H9 (cell line): Measurements from ENCODE around the gene GPC6. TPM values are rescaled to one million over a fixed set of nuclear protein-coding genes. Genes with fewer than 3 reads are reported as not detected.

Experiments
- DNase-seq: peaks from one replicate; pipeline ENCODE4 v3.0.0-alpha.2; 2017
- H2AFZ ChIP-seq: one replicate; pipeline ENCODE4 v1.6.1; 2013; ENCODE audit warnings: mild to moderate bottlenecking, low read length, control low read depth, moderate library complexity
- H2AK5ac ChIP-seq: 2 replicates; pipeline ENCODE4 v1.6.1; 2013; ENCODE audit warnings: low read length, control low read depth, mixed read lengths; ENCODE audit not compliant: insufficient read length
- H2BK120ac ChIP-seq: one replicate; pipeline ENCODE4 v1.6.1; 2013; ENCODE audit warnings: low read depth, mild to moderate bottlenecking, low read length, control low read depth, inconsistent platforms; ENCODE audit not compliant: poor library complexity, severe bottlenecking
- H2BK12ac ChIP-seq: 2 replicates; pipeline ENCODE4 v1.6.1; 2013; ENCODE audit warnings: low read length, control low read depth, mixed read lengths, low read depth; ENCODE audit not compliant: insufficient read length
- H2BK15ac ChIP-seq: 2 replicates; pipeline ENCODE4 v1.6.1; 2013; ENCODE audit warnings: low read depth, low read length, control low read depth
- H2BK20ac ChIP-seq: one replicate; pipeline ENCODE4 v1.6.1; 2013; ENCODE audit warnings: low read depth, mild to moderate bottlenecking, low read length, control low read depth, inconsistent platforms; ENCODE audit not compliant: poor library complexity, severe bottlenecking
- H2BK5ac ChIP-seq: 2 replicates; pipeline ENCODE4 v1.6.1; 2013; ENCODE audit warnings: low read length, control low read depth, mixed read lengths; ENCODE audit not compliant: insufficient read length
- H3K14ac ChIP-seq: 2 replicates; pipeline ENCODE4 v1.6.1; 2013; ENCODE audit warnings: low read length, control low read depth; ENCODE audit not compliant: insufficient read depth
- H3K18ac ChIP-seq: 2 replicates; pipeline ENCODE4 v1.6.1; 2013; ENCODE audit warnings: low read depth, mild to moderate bottlenecking, mixed read lengths, low read length, control low read depth; ENCODE audit not compliant: insufficient read length
- H3K23ac ChIP-seq: 2 replicates; pipeline ENCODE4 v1.6.1; 2013; ENCODE audit warnings: low read length, control low read depth, mixed read lengths, low read depth; ENCODE audit not compliant: insufficient read length
- H3K23me2 ChIP-seq: 2 replicates; pipeline ENCODE4 v1.6.1; 2013; ENCODE audit warnings: low read depth, mild to moderate bottlenecking, mixed read lengths, low read length, control low read depth; ENCODE audit not compliant: insufficient read length, poor library complexity, severe bottlenecking
- H3K27ac ChIP-seq: 2 replicates; pipeline ENCODE4 v1.5.1; 2013; ENCODE audit warnings: low read length, control low read depth, mixed read lengths, low read depth; ENCODE audit not compliant: insufficient read length
- H3K27me3 ChIP-seq: 2 replicates; pipeline ENCODE4 v1.6.1; 2013; ENCODE audit warnings: low read length, control low read depth, inconsistent platforms; ENCODE audit not compliant: insufficient read depth
- H3K4ac ChIP-seq: 2 replicates; pipeline ENCODE4 v1.6.1; 2013; ENCODE audit warnings: low read depth, mild to moderate bottlenecking, control low read depth, inconsistent platforms, low read length, moderate library complexity
- H3K4me1 ChIP-seq: 2 replicates; pipeline ENCODE4 v1.6.1; 2013; ENCODE audit warnings: low read length, control low read depth, inconsistent platforms; ENCODE audit not compliant: insufficient read depth
- H3K4me2 ChIP-seq: 2 replicates; pipeline ENCODE4 v1.6.1; 2013; ENCODE audit warnings: low read length, control low read depth, mixed read lengths; ENCODE audit not compliant: insufficient read length, insufficient read depth
- H3K56ac ChIP-seq: 2 replicates; pipeline ENCODE4 v1.6.1; 2013; ENCODE audit warnings: low read depth, mild to moderate bottlenecking, mixed read lengths, low read length, control low read depth; ENCODE audit not compliant: insufficient read length
- H3K79me1 ChIP-seq: 2 replicates; pipeline ENCODE4 v1.6.1; 2013; ENCODE audit warnings: low read depth, mild to moderate bottlenecking, moderate library complexity, low read length, control low read depth, inconsistent platforms; ENCODE audit not compliant: insufficient read depth, poor library complexity, severe bottlenecking
- H3K79me2 ChIP-seq: 2 replicates; pipeline ENCODE4 v1.6.1; 2013; ENCODE audit warnings: low read length, control low read depth, inconsistent platforms; ENCODE audit not compliant: insufficient read depth
- H3K9ac ChIP-seq: 2 replicates; pipeline ENCODE4 v1.6.1; 2013; ENCODE audit warnings: low read length, control low read depth, mixed read lengths; ENCODE audit not compliant: insufficient read length; ENCODE audit errors: extremely low read depth
- H3K9me3 ChIP-seq: one replicate; pipeline ENCODE4 v1.6.1; 2013; ENCODE audit warnings: low read depth, low read length, inconsistent platforms; ENCODE audit not compliant: control insufficient read depth
- H3T11ph ChIP-seq: one replicate; pipeline ENCODE4 v1.6.1; 2013; ENCODE audit warnings: mild to moderate bottlenecking, low read length, control low read depth, inconsistent platforms
- H4K20me1 ChIP-seq: one replicate; pipeline ENCODE4 v1.6.1; 2013; ENCODE audit not compliant: control insufficient read depth, insufficient read length, insufficient read depth
- H4K5ac ChIP-seq: 2 replicates; pipeline ENCODE4 v1.6.1; 2013; ENCODE audit warnings: low read depth, mild to moderate bottlenecking, mixed read lengths, low read length, control low read depth; ENCODE audit not compliant: insufficient read length
- H4K8ac ChIP-seq: replicated peaks from 2 replicates; pipeline ENCODE4 v1.6.1; 2013; ENCODE audit warnings: low read length, control low read depth, mixed read lengths, low read depth; ENCODE audit not compliant: insufficient read length
- H4K91ac ChIP-seq: 2 replicates; pipeline ENCODE4 v1.6.1; 2013; ENCODE audit warnings: low read depth, mild to moderate bottlenecking, moderate library complexity, mixed read lengths, low read length, control low read depth; ENCODE audit not compliant: insufficient read length
- H3K27ac Mint-ChIP-seq, 3 experiments: 2 replicates in 2 of 3; 3 replicates in 1 of 3; pipeline ENCODE4 v1.8.0; 2020 to 2021; ENCODE audit warnings: mixed read lengths in 3 of 3, mild to moderate bottlenecking in 1 of 3, moderate library complexity in 1 of 3
- H3K27me3 Mint-ChIP-seq: 2 replicates; pipeline ENCODE4 v1.8.0; 2021; ENCODE audit warnings: low read depth, mild to moderate bottlenecking, moderate library complexity, mixed read lengths
- H3K36me3 Mint-ChIP-seq, 3 experiments: 2 replicates in 2 of 3; 3 replicates in 1 of 3; pipeline ENCODE4 v1.8.0; 2020 to 2021; ENCODE audit warnings: low read depth in 3 of 3, mixed read lengths in 3 of 3; ENCODE audit not compliant: insufficient read depth in 1 of 3
- H3K4me1 Mint-ChIP-seq, 2 experiments: 2 replicates each; pipeline ENCODE4 v1.8.0; 2020; ENCODE audit warnings: mixed read lengths in 2 of 2
- H3K4me3 Mint-ChIP-seq, 2 experiments: 2 replicates in 1 of 2; 3 replicates in 1 of 2; pipeline ENCODE4 v1.8.0; 2020 to 2021; ENCODE audit warnings: mild to moderate bottlenecking in 2 of 2, mixed read lengths in 2 of 2, moderate library complexity in 1 of 2
- H3K9me3 Mint-ChIP-seq, 2 experiments: 2 replicates in 1 of 2; 3 replicates in 1 of 2; pipeline ENCODE4 v1.8.0; 2020; ENCODE audit warnings: mild to moderate bottlenecking in 2 of 2, mixed read lengths in 2 of 2, moderate library complexity in 1 of 2
- CTCF ChIP-seq: fragments of 200-600 bp; sonication (generic); conservative IDR thresholded peaks from 3 replicates; pipeline ENCODE4 v1.8.0; 2021; ENCODE audit warnings: antibody characterized with exemption, mild to moderate bottlenecking
- total RNA-seq: library from RNA; stranded (reverse); gene quantifications from 2 replicates; pipeline ENCODE4 v1.2.1, GENCODE V29; 2021

GPC6 gene
- total RNA-seq, 1 experiment from 2014 or later: 15.6 TPM

- Histone ChIP-seq H3K4me2 (no peak overlapping the region), H3K9ac (no peak overlapping the region), H2AFZ (no peak overlapping the region), H3K79me2 (no peaks in the 10 kb centered on the region), H3K23ac (no peak overlapping the region), H3K14ac (no peak overlapping the region), H2BK120ac (no peak overlapping the region), H3T11ph (no peak overlapping the region), H3K4ac (no peak overlapping the region), H3K9me3 (no peaks in the 10 kb centered on the region), H3K56ac (no peak overlapping the region), H3K23me2 (no peaks in the 10 kb centered on the region), H4K91ac (no peak overlapping the region), H4K8ac (no peak overlapping the region), H3K27ac (no peak overlapping the region), H2BK20ac (no peak overlapping the region), H4K20me1 (no peaks in the 10 kb centered on the region), H3K79me1 (no peaks in the 10 kb centered on the region), H3K4me1 (no peaks in the 10 kb centered on the region), H3K27me3 (no peaks in the 10 kb centered on the region), H2BK15ac (no peak overlapping the region), H4K5ac (no peak overlapping the region), H2AK5ac (no peak overlapping the region), H2BK12ac (no peak overlapping the region), H3K18ac (no peak overlapping the region), H2BK5ac (no peak overlapping the region)
- H3K27ac Mint-ChIP-seq: no peak overlapping the region
- DNase-seq: no peak
- H3K9me3 Mint-ChIP-seq: no peaks in the 10 kb centered on the region
- H3K4me3 Mint-ChIP-seq: no peak overlapping the region
- H3K4me1 Mint-ChIP-seq: no peaks in the 10 kb centered on the region
- no peak for TF ChIP-seq CTCF
- H3K27me3 Mint-ChIP-seq: no peaks in the 10 kb centered on the region
- no peaks in the 10 kb centered on the region for H3K36me3 Mint-ChIP-seq
Measured at GRCh38 chr13:93686399-93686798, 459.8 kb downstream of the GPC6 start.
